ENCODE measurements around the gene BBS9. TPM values are rescaled to one million over a fixed set of nuclear protein-coding genes. Genes with fewer than 3 reads are reported as not detected.

Gene BBS9
- total and polyA plus RNA-seq, 12 donors: 4.1 to 44.0 (median 10.0) TPM

DNA sequence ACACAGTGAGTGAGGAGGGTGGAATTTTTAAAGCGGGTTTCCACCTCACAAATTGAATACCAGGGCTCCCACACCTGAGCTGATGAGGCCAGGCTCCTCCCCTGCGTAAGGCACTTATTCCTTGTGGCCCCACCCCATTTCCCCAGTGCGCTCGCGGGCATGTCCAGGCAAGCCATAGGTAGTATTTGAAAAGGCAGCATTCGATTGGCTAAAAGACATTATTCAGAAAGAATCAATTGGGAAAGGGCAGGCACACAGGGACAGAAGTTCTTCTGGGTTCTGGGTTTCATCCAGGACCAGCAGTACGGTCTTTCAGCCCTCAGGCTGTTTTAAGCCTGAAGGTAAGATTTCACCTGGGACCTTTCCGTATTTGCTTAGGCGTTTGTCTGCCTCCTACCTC, 222.3 kb downstream of the BBS9 start:
- intact Hi-C loops (cut with DNase I): no loop called here
- H3K27me3 ChIP-seq: no peaks in the 10 kb centered on the region
- DNase-seq (no peak), ATAC-seq (no peak)
- H3K27ac ChIP-seq: no peak overlapping the region
- no peaks in the 10 kb centered on the region for H3K9me3 ChIP-seq
- H3K4me1 ChIP-seq: no peaks in the 10 kb centered on the region
- no peak overlapping the region for H3K4me3 ChIP-seq
- peaks cover 0 to 30% (median 0%) of the 10 kb centered on the region in 9 donors for H3K36me3 ChIP-seq
- WGBS, 2 donors: 99% methylated on average over 9 of the region's 9 CpGs
- TF ChIP-seq, protein P1, sequence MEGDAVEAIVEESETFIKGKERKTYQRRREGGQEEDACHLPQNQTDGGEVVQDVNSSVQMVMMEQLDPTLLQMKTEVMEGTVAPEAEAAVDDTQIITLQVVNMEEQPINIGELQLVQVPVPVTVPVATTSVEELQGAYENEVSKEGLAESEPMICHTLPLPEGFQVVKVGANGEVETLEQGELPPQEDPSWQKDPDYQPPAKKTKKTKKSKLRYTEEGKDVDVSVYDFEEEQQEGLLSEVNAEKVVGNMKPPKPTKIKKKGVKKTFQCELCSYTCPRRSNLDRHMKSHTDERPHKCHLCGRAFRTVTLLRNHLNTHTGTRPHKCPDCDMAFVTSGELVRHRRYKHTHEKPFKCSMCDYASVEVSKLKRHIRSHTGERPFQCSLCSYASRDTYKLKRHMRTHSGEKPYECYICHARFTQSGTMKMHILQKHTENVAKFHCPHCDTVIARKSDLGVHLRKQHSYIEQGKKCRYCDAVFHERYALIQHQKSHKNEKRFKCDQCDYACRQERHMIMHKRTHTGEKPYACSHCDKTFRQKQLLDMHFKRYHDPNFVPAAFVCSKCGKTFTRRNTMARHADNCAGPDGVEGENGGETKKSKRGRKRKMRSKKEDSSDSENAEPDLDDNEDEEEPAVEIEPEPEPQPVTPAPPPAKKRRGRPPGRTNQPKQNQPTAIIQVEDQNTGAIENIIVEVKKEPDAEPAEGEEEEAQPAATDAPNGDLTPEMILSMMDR (IDR thresholded peaks at IDR 0.05): no peak

DNA sequence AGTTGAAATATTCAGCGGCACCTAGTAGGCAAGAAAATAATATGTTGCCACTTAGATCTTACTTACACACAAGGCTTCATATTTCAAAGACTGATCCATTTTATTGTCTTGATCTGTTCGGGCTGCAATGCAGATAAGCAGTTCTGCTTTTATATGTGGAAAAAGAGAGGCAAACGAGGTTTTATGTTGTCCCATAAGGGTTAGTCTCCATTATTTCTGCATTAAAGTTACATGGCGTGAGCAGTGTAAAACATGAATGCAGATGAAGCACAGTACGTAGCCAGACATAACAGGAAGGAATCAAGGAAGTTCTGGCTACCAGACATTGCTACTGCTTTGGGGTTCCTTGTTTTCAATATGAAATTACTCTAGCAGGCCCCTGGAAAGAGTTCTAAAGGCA, 224.8 kb downstream of the BBS9 start:
- Histone ChIP-seq H3K27me3 (no peaks in the 10 kb centered on the region), H3K27ac (no peak overlapping the region), H3K9me3 (no peaks in the 10 kb centered on the region), H3K4me3 (no peak overlapping the region), H3K4me1 (no peaks in the 10 kb centered on the region), H3K36me3 (peaks cover 0 to 26% (median 0%) of the 10 kb centered on the region in 9 donors)
- TF ChIP-seq, protein P1 (IDR thresholded peaks at IDR 0.05): no peak
- intact Hi-C loops (cut with DNase I): no loop called here
- 86 to 90% methylated on average over 5 of the region's 5 CpGs for WGBS, 2 donors
- DNase-seq (no peak), ATAC-seq (no peak)

DNA sequence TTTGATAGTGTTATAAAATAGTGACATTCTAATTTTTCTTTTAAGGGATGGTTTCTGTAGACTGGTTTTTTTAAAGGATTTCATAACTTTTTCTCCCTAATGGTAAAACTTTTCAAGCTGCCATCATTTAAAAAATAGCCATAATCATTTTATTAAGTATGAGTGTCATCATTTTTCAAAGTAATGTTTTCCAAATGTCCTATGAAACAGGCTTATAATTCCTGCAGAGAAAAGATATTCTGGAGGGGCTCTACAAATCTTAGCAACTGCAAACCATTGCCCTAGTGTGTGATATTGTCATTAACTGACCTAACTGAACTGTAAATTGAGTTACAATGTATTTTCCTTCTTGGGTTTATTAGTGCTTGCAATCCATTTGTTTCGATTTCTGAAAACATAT, 226.0 kb downstream of the BBS9 start:
- WGBS, 2 donors: 97 to 98% methylated on average over 1 of the region's 1 CpG
- ATAC-seq: no peak

DNA sequence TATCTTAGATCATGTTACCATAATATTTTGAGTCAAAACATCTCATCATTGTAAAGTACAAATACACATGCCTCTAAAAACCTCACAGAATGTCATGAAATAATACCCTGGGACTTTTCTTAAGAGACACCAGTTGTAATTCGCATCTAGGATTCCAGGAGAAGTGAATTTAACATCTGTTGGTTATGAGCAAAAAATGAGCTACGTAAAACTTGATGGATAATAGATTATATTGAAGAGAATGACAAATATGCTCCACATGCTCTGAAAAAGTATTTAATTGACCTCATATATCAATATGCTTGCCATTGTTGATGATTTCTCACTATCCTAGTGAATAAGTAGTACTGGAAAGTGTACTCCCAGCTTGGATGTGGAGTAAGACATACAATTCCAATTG, 227.0 kb downstream of the BBS9 start:
- Histone ChIP-seq H3K4me3 (no peak overlapping the region), H3K9me3 (no peaks in the 10 kb centered on the region), H3K27ac (no peak overlapping the region), H3K36me3 (peaks cover 0 to 6% (median 0%) of the 10 kb centered on the region in 9 donors), H3K4me1 (no peaks in the 10 kb centered on the region), H3K27me3 (no peaks in the 10 kb centered on the region)
- DNase-seq (no peak), ATAC-seq (no peak)
- intact Hi-C loops (cut with DNase I): no loop called here
- 99% methylated on average over 2 of the region's 2 CpGs for WGBS, 2 donors
- TF ChIP-seq, protein P1 (IDR thresholded peaks at IDR 0.05): no peak

More for the DNA sequence above, 226.0 kb downstream of the BBS9 start:
- Histone ChIP-seq H3K27ac (no peak overlapping the region), H3K27me3 (no peaks in the 10 kb centered on the region), H3K36me3 (peaks cover 0 to 15% (median 0%) of the 10 kb centered on the region in 9 donors), H3K4me1 (no peaks in the 10 kb centered on the region), H3K9me3 (no peaks in the 10 kb centered on the region), H3K4me3 (no peak overlapping the region)
- DNase-seq: no peak
- intact Hi-C loops (cut with DNase I): no loop called here
- TF ChIP-seq, protein P1 (IDR thresholded peaks at IDR 0.05): no peak

Data from heart right ventricle (tissue), 16 donors.